Choroid plexus epithelial cell (primary cell): ENCODE results near the gene CST1.
"Not testable (repeated sequence)": the region's sequence is repeated elsewhere in the genome, so short reads cannot be mapped to it uniquely, and the experiment has no call there.

Source experiments
- DNase-seq: peaks from one replicate; pipeline ENCODE4 v3.0.0-alpha.2; 2010; ENCODE audit warnings: low read depth
- H3K4me3 ChIP-seq: 2 replicates; pipeline ENCODE4 v1.5.1; 2011; ENCODE audit warnings: low read depth, mild to moderate bottlenecking, control low read depth, low read length, moderate library complexity
- TF ChIP-seq, protein P1 (sequence below): conservative IDR thresholded peaks from 2 replicates; pipeline ENCODE4 v1.5.1; 2011; ENCODE audit warnings: low read depth, mild to moderate bottlenecking, control low read depth, inconsistent platforms, low read length, moderate library complexity

CST1 gene

DNA sequence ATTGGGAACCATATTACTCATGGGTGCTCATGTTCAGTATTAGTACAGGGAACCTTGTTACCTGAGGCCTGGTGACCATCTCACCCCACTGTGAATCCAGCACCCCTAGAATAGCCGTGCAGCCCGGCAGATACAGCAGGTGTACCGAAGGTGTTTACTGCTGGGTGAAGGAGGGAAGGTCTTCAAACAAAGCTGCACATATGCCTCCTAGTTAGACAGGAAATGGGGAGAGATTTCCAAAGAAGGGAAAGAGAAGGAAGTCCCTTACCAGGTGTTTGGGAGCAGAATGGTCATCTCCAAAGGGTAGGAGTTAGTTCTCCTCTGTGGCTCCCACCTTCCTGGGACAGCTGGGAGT, 2.4 kb upstream of the CST1 start:
- DNase-seq, result no peak
- TF ChIP-seq, protein P1, sequence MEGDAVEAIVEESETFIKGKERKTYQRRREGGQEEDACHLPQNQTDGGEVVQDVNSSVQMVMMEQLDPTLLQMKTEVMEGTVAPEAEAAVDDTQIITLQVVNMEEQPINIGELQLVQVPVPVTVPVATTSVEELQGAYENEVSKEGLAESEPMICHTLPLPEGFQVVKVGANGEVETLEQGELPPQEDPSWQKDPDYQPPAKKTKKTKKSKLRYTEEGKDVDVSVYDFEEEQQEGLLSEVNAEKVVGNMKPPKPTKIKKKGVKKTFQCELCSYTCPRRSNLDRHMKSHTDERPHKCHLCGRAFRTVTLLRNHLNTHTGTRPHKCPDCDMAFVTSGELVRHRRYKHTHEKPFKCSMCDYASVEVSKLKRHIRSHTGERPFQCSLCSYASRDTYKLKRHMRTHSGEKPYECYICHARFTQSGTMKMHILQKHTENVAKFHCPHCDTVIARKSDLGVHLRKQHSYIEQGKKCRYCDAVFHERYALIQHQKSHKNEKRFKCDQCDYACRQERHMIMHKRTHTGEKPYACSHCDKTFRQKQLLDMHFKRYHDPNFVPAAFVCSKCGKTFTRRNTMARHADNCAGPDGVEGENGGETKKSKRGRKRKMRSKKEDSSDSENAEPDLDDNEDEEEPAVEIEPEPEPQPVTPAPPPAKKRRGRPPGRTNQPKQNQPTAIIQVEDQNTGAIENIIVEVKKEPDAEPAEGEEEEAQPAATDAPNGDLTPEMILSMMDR, result no peak
- H3K4me3 ChIP-seq, result no peak overlapping the region

DNA sequence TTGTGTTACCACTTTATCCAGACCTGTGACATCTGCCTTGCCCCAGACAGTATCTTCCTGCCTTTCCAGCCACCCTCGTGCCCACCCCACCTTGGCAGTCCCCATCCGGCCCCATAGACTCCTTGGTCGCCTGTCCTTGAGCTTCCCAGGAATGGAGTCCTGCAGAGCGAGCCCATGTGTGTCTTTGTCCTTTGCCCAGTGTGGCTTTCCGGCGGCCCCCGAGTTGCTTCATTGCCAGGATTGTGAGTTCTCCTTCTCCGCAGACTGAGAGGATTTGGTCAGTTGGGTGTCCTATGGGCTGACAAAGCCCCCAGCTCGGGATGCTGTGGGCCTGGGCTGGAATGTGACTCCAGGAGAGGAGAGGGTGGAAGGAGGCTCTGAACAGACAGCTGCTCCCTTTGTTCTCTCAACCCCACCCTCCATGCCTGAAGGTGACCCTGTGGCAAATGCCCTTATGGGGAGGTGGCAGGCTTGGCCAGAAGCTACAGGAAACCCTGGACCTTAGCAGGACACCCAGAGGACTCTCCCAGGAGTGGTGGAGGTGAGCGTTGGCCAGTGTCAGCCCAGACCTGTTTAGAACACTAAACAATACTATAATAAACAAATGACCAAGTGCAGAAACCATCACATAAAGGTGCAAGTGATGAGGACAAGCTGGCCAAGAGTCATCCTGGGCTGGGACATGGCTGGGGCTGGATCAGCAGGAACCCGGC, 1.9 kb upstream of the CST1 start:
- H3K4me3 ChIP-seq, result no peak overlapping the region
- DNase-seq, result no peak
- TF ChIP-seq, protein P1, result no peak

DNA sequence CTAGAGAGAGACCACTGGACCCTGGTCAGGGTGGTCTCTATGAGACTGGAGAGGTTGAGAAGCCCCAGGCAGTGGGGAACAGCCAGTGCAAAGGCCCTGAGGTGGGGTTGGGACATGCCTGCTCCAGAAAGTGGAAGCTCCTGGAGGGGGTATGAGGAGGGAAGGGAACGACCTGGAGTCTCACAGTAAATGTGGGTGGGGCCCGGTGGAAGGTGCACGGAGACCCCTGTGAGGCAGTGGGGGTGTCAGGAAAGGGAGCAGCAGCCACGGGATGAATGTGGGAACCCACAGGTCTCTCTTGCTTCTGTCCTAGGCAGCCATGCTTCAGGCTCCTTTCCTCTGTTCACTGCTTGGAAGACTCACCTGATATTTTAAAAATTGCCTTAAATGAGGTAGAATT, 1.3 kb upstream of the CST1 start:
- no peak overlapping the region for H3K4me3 ChIP-seq
- no peak for DNase-seq
- TF ChIP-seq, protein P1, result no peak

DNA sequence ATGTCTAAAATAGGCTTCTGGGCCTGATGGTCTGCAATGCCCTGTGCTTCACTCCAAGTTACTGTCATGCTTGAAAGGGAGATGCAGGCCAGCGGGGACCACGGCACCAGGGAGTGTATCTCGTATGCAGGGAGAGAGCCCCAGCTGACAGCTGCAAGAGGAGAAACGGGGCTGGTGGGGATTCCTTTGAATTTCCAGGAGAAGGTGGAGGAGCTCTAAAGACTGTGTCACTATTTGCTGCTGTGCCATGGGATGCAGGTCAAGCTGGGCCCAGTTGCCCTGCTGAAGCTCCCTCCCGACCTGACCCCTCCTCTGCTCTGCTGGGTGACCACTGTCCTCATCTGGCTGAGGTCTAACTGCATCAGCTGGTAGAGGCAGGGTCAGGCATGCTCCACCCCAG, 989 bp downstream of the CST1 start:
- no peak overlapping the region for H3K4me3 ChIP-seq
- no peak for DNase-seq
- TF ChIP-seq, protein P1, result no peak

DNA sequence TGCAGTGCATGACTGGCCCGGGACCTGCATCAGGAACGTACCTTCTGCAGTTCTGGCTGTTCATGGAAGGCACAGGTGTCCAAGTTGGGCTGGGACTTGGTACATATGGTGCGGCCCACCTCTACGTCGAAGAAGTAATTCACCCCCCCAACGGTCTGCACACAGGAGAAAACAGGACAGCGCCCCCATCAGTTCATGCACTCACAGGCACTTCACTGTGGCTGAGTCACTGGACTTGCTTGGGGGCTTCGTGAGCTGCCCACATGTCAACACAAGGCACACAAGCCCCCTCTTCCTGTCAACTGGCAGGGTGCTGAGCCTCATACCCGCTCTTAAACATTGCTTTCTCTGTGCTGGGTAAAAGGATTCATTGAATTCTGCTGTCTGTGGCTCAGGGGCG, 1.8 kb downstream of the CST1 start:
- not testable (repeated sequence) for H3K4me3 ChIP-seq, DNase-seq
- TF ChIP-seq, protein P1, result peak; percentile 4

DNA sequence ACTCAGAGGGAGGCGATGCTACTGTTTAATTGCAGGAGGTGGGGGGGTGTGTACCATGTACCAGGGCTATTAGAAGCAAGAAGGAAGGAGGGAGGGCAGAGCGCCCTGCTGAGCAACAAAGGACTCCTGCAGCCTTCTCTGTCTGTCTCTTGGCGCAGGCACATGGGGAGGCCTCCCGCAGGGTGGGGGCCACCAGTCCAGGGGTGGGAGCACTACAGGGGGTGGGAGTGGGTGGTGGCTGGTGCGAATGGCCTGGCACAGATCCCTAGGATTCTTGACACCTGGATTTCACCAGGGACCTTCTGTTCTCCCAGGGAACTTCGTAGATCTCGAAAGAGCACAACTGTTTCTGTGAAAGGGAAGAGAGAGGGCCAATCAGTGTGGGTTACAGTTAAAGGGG, 3.2 kb downstream of the CST1 start:
- H3K4me3 ChIP-seq, result not testable (repeated sequence)
- DNase-seq, result peak; percentile 23

DNA sequence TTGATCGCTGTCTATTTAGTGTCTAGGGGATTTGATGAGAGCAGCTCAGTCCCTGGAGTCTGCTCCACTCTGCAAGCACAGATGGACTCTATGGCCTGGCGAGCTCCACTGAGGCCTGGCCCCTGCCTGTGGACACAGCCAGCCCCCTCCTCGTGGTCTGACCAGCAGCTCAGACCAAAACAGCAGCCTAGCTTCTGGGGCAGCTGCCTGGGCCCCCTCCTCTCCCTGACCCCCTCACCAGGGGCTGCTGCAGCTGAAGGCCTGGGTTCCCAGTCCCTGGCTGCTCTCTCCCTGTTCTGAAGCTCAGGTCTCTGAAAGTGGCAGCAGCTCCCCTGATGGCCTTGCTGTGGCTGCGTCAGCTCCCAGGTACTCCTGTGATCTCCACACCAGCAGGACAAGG, 3.6 kb downstream of the CST1 start:
- not testable (repeated sequence) for H3K4me3 ChIP-seq, DNase-seq

DNA sequence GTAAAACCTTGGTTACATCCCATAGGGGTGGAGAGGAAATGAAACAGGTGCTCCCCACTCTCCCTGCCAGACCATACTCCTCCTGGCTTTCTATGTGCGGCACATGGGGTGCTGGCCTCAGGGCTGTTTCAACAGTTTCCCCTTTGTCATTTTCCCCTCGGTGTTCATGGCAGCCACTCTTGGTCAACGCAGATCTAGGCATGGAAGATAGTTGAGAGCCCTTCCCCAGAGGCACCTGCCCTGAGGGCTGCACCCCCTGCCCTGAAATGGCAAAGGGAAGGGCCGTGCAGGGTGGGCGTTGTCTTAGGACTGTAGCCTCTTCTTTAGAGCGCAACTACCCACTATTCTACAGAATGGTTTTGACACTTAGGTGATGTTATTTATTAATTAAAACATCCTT, 4.4 kb downstream of the CST1 start:
- TF ChIP-seq, protein P1, result no peak
- no peak overlapping the region for H3K4me3 ChIP-seq
- no peak for DNase-seq
